GM12892 (cell line): ENCODE measurements around the gene GALNT18.

Source experiments
- POLR2A ChIP-seq: IDR thresholded peaks from 2 replicates; pipeline ENCODE4 v1.6.1; 2011; ENCODE audit warnings: low read depth, low read length, control low read depth
- POLR2AphosphoS5 ChIP-seq: IDR thresholded peaks from 2 replicates; pipeline ENCODE4 v1.6.1; 2011; ENCODE audit warnings: low read depth, low read length, control low read depth
- TAF1 ChIP-seq: IDR thresholded peaks from 2 replicates; pipeline ENCODE4 v1.6.1; 2011; ENCODE audit warnings: low read depth, mild to moderate bottlenecking, control low read depth, low read length, borderline replicate concordance

DNA sequence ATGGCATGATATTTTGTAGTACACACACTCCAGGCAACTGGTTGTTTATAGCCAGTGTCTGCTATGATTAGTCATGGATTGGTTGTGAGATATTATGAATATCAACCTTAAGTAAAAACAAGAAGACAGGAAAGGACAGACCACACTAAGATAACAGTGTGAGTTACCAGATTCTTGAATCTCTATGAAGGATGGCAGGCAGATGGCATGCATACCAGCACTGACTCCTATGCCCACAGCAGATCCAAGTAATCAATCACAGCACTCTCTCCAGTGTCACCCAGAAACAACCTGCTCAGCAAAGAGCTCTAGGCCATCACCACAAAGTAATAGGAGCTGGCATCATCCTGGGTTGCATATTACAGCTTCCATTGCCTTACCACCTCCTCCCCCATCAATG lies 116.6 kb downstream of the GALNT18 start:
- TF ChIP-seq POLR2A (no peak), TAF1 (no peak), POLR2AphosphoS5 (no peak)
